ENCODE data around the gene TTLL10.

DNA sequence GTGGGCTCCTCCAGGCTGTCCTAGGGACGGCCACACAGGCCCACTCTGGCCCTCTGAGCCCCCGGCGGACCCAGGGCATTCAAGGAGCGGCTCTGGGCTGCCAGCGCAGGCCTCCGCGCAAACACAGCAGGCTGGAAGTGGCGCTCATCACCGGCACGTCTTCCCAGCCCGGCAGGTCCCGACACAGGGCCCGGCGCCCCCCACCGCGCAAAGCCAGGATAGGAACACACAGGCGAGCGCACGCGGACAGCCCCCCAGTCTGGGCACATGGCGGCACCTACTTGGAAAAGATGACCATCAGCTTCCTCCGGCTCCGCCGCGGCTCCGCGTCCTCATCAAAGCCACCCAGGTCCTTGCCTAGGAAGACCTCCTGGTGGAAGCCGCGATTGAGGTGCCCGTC lies 54.5 kb downstream of the TTLL10 start:
- TF ChIP-seq, protein P1, sequence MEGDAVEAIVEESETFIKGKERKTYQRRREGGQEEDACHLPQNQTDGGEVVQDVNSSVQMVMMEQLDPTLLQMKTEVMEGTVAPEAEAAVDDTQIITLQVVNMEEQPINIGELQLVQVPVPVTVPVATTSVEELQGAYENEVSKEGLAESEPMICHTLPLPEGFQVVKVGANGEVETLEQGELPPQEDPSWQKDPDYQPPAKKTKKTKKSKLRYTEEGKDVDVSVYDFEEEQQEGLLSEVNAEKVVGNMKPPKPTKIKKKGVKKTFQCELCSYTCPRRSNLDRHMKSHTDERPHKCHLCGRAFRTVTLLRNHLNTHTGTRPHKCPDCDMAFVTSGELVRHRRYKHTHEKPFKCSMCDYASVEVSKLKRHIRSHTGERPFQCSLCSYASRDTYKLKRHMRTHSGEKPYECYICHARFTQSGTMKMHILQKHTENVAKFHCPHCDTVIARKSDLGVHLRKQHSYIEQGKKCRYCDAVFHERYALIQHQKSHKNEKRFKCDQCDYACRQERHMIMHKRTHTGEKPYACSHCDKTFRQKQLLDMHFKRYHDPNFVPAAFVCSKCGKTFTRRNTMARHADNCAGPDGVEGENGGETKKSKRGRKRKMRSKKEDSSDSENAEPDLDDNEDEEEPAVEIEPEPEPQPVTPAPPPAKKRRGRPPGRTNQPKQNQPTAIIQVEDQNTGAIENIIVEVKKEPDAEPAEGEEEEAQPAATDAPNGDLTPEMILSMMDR (IDR thresholded peaks at IDR 0.05 in 8 of 11, conservative IDR thresholded peaks at IDR 0.05 in 3 of 11), result no peak
- TF ChIP-seq POLR2A (IDR thresholded peaks at IDR 0.05) (no peak), POLR2AphosphoS5 (IDR thresholded peaks at IDR 0.05) (peak in 1 of 3 donors; percentile 24)

All from spleen (tissue), 7 donors.